PC-9 (cell line): ENCODE data around the gene FXYD3. TPM values are rescaled to one million over a fixed set of nuclear protein-coding genes. Genes with fewer than 3 reads are reported as not detected.
"Not testable (repeated sequence)": the region's sequence is repeated elsewhere in the genome, so short reads cannot be mapped to it uniquely, and the experiment has no call there.

Source experiments
- BruUV-seq: library from RNA; stranded (reverse); fragments of 400-500 nt; replicated peaks from 2 replicates; lab custom pipeline; 2021; lab: Mats Ljungman, UMichigan
- CTCF ChIA-PET: fragments of 300-600 bp; sonication (Branson Sonifier 250); formaldehyde crosslinking; loops from one replicate; lab custom pipeline; 2022; ENCODE audit warnings: antibody characterized with exemption; lab: Charles Lee
- POLR2A ChIA-PET: fragments of 300-600 bp; sonication (Branson Sonifier 250); formaldehyde crosslinking; loops from one replicate; lab custom pipeline; 2022; ENCODE audit warnings: antibody characterized with exemption; ENCODE audit not compliant: unreplicated experiment; lab: Charles Lee
- DNase-seq, 2 experiments: peaks; one replicate each; pipeline versions ENCODE4 v3.0.0 to v3.0.0-alpha.2; 2015 to 2022; ENCODE audit warnings: mixed read lengths in 1 of 2
- H2AFZ ChIP-seq: fragments of 200-600 bp; sonication (generic); 2 replicates; pipeline ENCODE4 v1.8.1; 2017; ENCODE audit warnings: antibody characterized with exemption
- H3F3A ChIP-seq: fragments of 200-600 bp; sonication (generic); 2 replicates; pipeline ENCODE4 v1.8.1; 2017; ENCODE audit warnings: antibody characterized with exemption, mild to moderate bottlenecking, low read depth; ENCODE audit not compliant: insufficient read depth
- H3K27ac ChIP-seq: fragments of 200-600 bp; sonication (generic); 2 replicates; pipeline ENCODE4 v1.6.1; 2016; ENCODE audit warnings: mixed run types
- H3K27me3 ChIP-seq: fragments of 200-600 bp; sonication (generic); 2 replicates; pipeline ENCODE4 v1.6.1; 2016; ENCODE audit warnings: low read depth, mixed run types; ENCODE audit not compliant: insufficient read depth
- H3K36me3 ChIP-seq: fragments of 200-600 bp; sonication (generic); 2 replicates; pipeline ENCODE4 v1.6.1; 2016; ENCODE audit warnings: low read depth, mixed run types
- H3K4me1 ChIP-seq: fragments of 200-600 bp; sonication (generic); replicated peaks from 2 replicates; pipeline ENCODE4 v1.6.1; 2016; ENCODE audit warnings: mixed run types; ENCODE audit not compliant: insufficient read depth
- H3K4me2 ChIP-seq: fragments of 200-600 bp; sonication (generic); 2 replicates; pipeline ENCODE4 v1.6.1; 2017; ENCODE audit warnings: mixed run types
- H3K4me3 ChIP-seq: fragments of 200-600 bp; sonication (generic); 2 replicates; pipeline ENCODE4 v1.6.1; 2016; ENCODE audit warnings: mixed run types
- H3K79me2 ChIP-seq: fragments of 200-600 bp; sonication (generic); 2 replicates; pipeline ENCODE4 v1.6.1; 2017; ENCODE audit warnings: low read depth, mixed run types
- H3K9me2 ChIP-seq: fragments of 200-600 bp; sonication (generic); 2 replicates; pipeline ENCODE4 v1.8.1; 2017; ENCODE audit warnings: mild to moderate bottlenecking; ENCODE audit not compliant: insufficient read depth
- H3K9me3 ChIP-seq: fragments of 200-600 bp; sonication (generic); 2 replicates; pipeline ENCODE4 v1.8.1; 2016; ENCODE audit warnings: low read depth; ENCODE audit not compliant: insufficient read depth
- H4K20me1 ChIP-seq: fragments of 200-600 bp; sonication (generic); 2 replicates; pipeline ENCODE4 v1.8.1; 2017; ENCODE audit not compliant: insufficient read depth
- CTCF ChIP-seq: fragments of 200-600 bp; sonication (generic); conservative IDR thresholded peaks from 2 replicates; pipeline ENCODE4 v1.6.1; 2017; ENCODE audit warnings: mixed run types, antibody characterized with exemption, mild to moderate bottlenecking, moderate library complexity
- EZH2 ChIP-seq: fragments of 200-600 bp; sonication (generic); IDR thresholded peaks from 2 replicates; pipeline ENCODE4 v1.8.0; 2017; ENCODE audit warnings: antibody characterized with exemption, low read depth
- intact Hi-C: fragments of 100-400 bp; cut with micrococcal nuclease; formaldehyde crosslinking; loops from one replicate; pipeline ENCODE4 v1.10.0; 2022; ENCODE audit not compliant: unreplicated experiment
- total RNA-seq: library from RNA; stranded (reverse); gene quantifications from 2 replicates; pipeline ENCODE4 v1.2.3, GENCODE V29; 2021

FXYD3 gene
- total RNA-seq, 1 experiment from 2014 or later: 287 TPM

GRCh38 chr19:35149463-35149862 is 33.8 kb downstream of the FXYD3 start:
- Histone ChIP-seq H3K4me2 (no peak overlapping the region), H2AFZ (no peak overlapping the region), H3K4me3 (no peak overlapping the region), H3K36me3 (no peaks in the 10 kb centered on the region), H3F3A (peaks cover 7% of the 10 kb centered on the region), H3K79me2 (peaks cover 10% of the 10 kb centered on the region), H3K27ac (no peak overlapping the region), H3K27me3 (no peaks in the 10 kb centered on the region), H3K9me2 (no peaks in the 10 kb centered on the region), H3K9me3 (no peaks in the 10 kb centered on the region), H3K4me1 (peaks cover 14% of the 10 kb centered on the region), H4K20me1 (no peaks in the 10 kb centered on the region)
- DNase-seq: no peak
- TF ChIP-seq CTCF: no peak
- no peak for TF ChIP-seq EZH2
- BruUV-seq: no TSS peak
- intact Hi-C loops: loop anchor here (10.0 kb wide), 1 partner anchor 205 kb away; the partner anchor contains the start of gene FFAR3
- ChIA-PET POLR2A (interaction anchor here (0.6 kb wide), 1 partner anchor 67 kb away, joined by 3 read pairs; no protein-coding TSS in a partner anchor), CTCF (interaction anchor here (0.8 to 1.0 kb wide), 2 partner anchors 8 to 107 kb away, joined by 3 to 4 read pairs; no protein-coding TSS in a partner anchor)

GRCh38 chr19:35150445-35150844 is 34.8 kb downstream of the FXYD3 start:
- Histone ChIP-seq H2AFZ (no peak overlapping the region), H3K27ac (no peak overlapping the region), H3K9me3 (no peaks in the 10 kb centered on the region), H3K36me3 (no peaks in the 10 kb centered on the region), H4K20me1 (no peaks in the 10 kb centered on the region), H3K4me3 (no peak overlapping the region), H3K4me1 (peaks cover 11% of the 10 kb centered on the region), H3K79me2 (peaks cover 19% of the 10 kb centered on the region), H3K4me2 (no peak overlapping the region), H3K27me3 (no peaks in the 10 kb centered on the region), H3K9me2 (no peaks in the 10 kb centered on the region), H3F3A (peaks cover 4% of the 10 kb centered on the region)
- intact Hi-C loops: no loop called here
- CTCF ChIA-PET: interaction anchor here (0.8 kb wide), 1 partner anchor 9 kb away, joined by 3 read pairs; no protein-coding TSS in a partner anchor
- DNase-seq: no peak
- no TSS peak for BruUV-seq
- no peak for TF ChIP-seq EZH2
- TF ChIP-seq CTCF: no peak
- POLR2A ChIA-PET: no interaction called here

- CTCF ChIA-PET: no interaction called here
- intact Hi-C loops: no loop called here
- no TSS peak for BruUV-seq
Measured at GRCh38 chr19:35151273-35152065, 35.8 kb downstream of the FXYD3 start.

GRCh38 chr19:35153129-35153522 is 37.5 kb downstream of the FXYD3 start:
- Histone ChIP-seq H3K36me3 (peaks cover 12% of the 10 kb centered on the region; the same call in 1 of the 2 replicates), H3K4me2 (peak overlapping the region; percentile 95), H3K79me2 (peaks cover 46% of the 10 kb centered on the region), H3K4me3 (peak overlapping the region; percentile 71; the same call in 1 of the 2 replicates), H3K4me1 (peaks cover 31% of the 10 kb centered on the region)
- H3K9me2 ChIP-seq, H3K27me3 ChIP-seq, H3K9me3 ChIP-seq, CTCF ChIA-PET, H3K27ac ChIP-seq, H4K20me1 ChIP-seq, H3F3A ChIP-seq, DNase-seq, H2AFZ ChIP-seq, intact Hi-C loops: not testable (repeated sequence)
- POLR2A ChIA-PET: interaction anchor here (0.7 kb wide), 1 partner anchor 37 kb away, joined by 3 read pairs; no protein-coding TSS in a partner anchor
- BruUV-seq: TSS peak; percentile 43

More at GRCh38 chr19:35151273-35152065, 35.8 kb downstream of the FXYD3 start:
- peaks cover 16% of the 10 kb centered on the region for H3K4me1 ChIP-seq
- no peak overlapping the region for H3K27ac ChIP-seq
- no peak overlapping the region for H3K4me3 ChIP-seq
- H2AFZ ChIP-seq: no peak overlapping the region
- no peak for TF ChIP-seq CTCF
- no peak for TF ChIP-seq EZH2
- H3K9me3 ChIP-seq: no peaks in the 10 kb centered on the region
- 0 out of 2 replicates have a peak, but pooled peaks cover 3% of the 10 kb centered on the region for H4K20me1 ChIP-seq
- DNase-seq: no peak
- H3K79me2 ChIP-seq: peaks cover 30% of the 10 kb centered on the region
- peaks cover 4% of the 10 kb centered on the region; the same call in 1 of the 2 replicates for H3F3A ChIP-seq
- POLR2A ChIA-PET: interaction anchor here (0.6 kb wide), 1 partner anchor 493 kb away, joined by 4 read pairs; no protein-coding TSS in a partner anchor
- no peaks in the 10 kb centered on the region for H3K9me2 ChIP-seq
- no peaks in the 10 kb centered on the region for H3K27me3 ChIP-seq
- H3K4me2 ChIP-seq: no peak overlapping the region
- no peaks in the 10 kb centered on the region for H3K36me3 ChIP-seq
